Measurements from ENCODE around the gene RAB34.

DNA sequence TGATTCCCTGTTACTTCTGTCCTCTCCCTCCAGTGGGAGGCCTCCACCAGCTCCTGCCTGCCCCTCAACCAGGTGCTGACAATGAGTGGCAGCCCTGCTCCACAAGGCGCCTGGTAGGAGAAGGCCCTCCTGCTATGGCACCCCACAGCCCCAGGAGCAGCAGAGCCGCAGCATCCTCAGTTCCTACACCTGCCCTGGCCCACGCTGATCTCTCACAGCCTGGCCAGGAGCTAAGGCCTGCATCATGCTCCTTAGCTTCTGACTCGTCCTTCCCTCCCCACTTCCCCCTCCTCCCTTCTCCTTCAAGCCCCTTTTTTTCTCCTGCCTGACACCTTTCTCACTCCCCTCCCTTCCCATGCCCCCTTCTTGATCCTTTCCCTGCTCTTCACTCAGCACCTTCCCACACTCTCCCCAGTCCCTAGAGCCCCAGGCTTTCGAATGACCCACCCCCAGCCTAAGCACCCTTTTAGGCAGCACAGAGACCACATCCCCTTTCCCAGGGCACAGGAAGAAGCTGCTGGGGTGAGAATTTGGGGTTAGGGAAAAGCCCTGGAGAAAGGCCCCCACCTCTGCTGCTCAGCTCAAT, 12.5 kb downstream of the RAB34 start:
- TF ChIP-seq, protein P1, sequence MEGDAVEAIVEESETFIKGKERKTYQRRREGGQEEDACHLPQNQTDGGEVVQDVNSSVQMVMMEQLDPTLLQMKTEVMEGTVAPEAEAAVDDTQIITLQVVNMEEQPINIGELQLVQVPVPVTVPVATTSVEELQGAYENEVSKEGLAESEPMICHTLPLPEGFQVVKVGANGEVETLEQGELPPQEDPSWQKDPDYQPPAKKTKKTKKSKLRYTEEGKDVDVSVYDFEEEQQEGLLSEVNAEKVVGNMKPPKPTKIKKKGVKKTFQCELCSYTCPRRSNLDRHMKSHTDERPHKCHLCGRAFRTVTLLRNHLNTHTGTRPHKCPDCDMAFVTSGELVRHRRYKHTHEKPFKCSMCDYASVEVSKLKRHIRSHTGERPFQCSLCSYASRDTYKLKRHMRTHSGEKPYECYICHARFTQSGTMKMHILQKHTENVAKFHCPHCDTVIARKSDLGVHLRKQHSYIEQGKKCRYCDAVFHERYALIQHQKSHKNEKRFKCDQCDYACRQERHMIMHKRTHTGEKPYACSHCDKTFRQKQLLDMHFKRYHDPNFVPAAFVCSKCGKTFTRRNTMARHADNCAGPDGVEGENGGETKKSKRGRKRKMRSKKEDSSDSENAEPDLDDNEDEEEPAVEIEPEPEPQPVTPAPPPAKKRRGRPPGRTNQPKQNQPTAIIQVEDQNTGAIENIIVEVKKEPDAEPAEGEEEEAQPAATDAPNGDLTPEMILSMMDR (IDR thresholded peaks at IDR 0.05; ENCODE audit: poor library complexity), result no peak
- TF ChIP-seq EZH2 (IDR thresholded peaks at IDR 0.05; ENCODE audit: borderline replicate concordance), result no peak
